A549 (cell line): Measurements from ENCODE around the gene DCBLD1.

Experiments used
- CHD2 ChIP-seq: fragments of 150-350 bp; IDR thresholded peaks from 2 replicates; pipeline ENCODE4 v1.6.1; 2014; ENCODE audit warnings: low read length; ENCODE audit not compliant: partially characterized antibody
- CTCF ChIP-seq: fragments of >200 bp; sonication (Bioruptor Twin); formaldehyde crosslinking; IDR thresholded peaks from 3 replicates; pipeline ENCODE4 v1.5.1; 2016
- EP300 ChIP-seq, 2 experiments: fragments of >200 bp; sonication (Bioruptor Twin); formaldehyde crosslinking; IDR thresholded peaks; 2 replicates in 1 of 2; 3 replicates in 1 of 2; pipeline ENCODE4 v1.6.1; 2016 to 2017
- HDAC2 ChIP-seq: fragments of 200-600 bp; sonication (generic); IDR thresholded peaks from 2 replicates; pipeline ENCODE4 v1.6.1; 2016
- KDM1A ChIP-seq: fragments of 200-600 bp; sonication (generic); IDR thresholded peaks from 2 replicates; pipeline ENCODE4 v1.6.1; 2016; ENCODE audit warnings: low read depth, mild to moderate bottlenecking
- MAZ ChIP-seq: fragments of 150-350 bp; IDR thresholded peaks from 2 replicates; pipeline ENCODE4 v1.6.1; 2014; ENCODE audit warnings: antibody characterized with exemption, low read depth, low read length, borderline replicate concordance
- POLR2A ChIP-seq: IDR thresholded peaks from 2 replicates; pipeline ENCODE4 v1.6.1; 2012; ENCODE audit warnings: mild to moderate bottlenecking, low read length
- RAD21 ChIP-seq, 2 experiments: fragments of >200 bp in 1 of 2; sonication (Bioruptor Twin) in 1 of 2; formaldehyde crosslinking in 1 of 2; IDR thresholded peaks in 1 of 2; conservative IDR thresholded peaks in 1 of 2; 2 replicates in 1 of 2; 3 replicates in 1 of 2; pipeline ENCODE4 v1.6.1; 2012 to 2018; ENCODE audit warnings: inconsistent platforms in 1 of 2
- RCOR1 ChIP-seq: fragments of 150-350 bp; IDR thresholded peaks from 2 replicates; pipeline ENCODE4 v1.6.1; 2014; ENCODE audit warnings: antibody characterized with exemption, low read length, low read depth
- TF ChIP-seq, protein P1 (sequence below): fragments of 150-350 bp; IDR thresholded peaks from 2 replicates; pipeline ENCODE4 v1.6.1; 2014; ENCODE audit warnings: low read depth, mild to moderate bottlenecking, low read length
- TF ChIP-seq, protein P2 (sequence below): IDR thresholded peaks from 2 replicates; pipeline ENCODE4 v1.6.1; 2012

DNA sequence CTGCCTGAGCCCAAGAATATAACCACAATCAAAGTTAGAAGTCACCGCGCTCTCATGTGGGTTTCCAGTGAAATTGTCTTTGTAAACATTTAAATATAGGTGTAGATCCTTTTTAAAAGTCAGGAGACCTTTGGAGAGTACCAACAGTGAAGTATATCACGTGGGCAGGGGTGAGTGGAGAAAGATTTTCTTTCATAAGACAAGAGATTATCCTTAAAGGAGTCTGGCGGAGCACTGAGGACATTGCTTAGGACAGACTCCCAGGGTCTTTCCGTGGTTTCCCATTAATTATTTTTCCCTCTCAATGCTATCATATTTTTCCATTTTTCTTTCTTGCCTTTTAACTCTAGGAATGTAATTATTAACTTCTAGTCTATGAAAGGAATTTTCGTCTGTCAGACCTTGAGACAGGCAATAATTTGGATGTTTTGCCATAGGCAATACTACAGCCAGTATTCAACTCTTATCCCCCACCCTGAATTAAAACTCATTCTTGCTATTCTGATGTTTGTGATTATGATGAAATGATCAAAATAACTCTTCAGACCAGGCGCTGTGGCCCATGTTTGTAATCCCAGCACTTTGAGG, 31.4 kb downstream of the DCBLD1 start:
- no peak for TF ChIP-seq CTCF
- no peak for TF ChIP-seq MAZ
- TF ChIP-seq CHD2, result no peak
- no peak for TF ChIP-seq HDAC2
- TF ChIP-seq, protein P1, sequence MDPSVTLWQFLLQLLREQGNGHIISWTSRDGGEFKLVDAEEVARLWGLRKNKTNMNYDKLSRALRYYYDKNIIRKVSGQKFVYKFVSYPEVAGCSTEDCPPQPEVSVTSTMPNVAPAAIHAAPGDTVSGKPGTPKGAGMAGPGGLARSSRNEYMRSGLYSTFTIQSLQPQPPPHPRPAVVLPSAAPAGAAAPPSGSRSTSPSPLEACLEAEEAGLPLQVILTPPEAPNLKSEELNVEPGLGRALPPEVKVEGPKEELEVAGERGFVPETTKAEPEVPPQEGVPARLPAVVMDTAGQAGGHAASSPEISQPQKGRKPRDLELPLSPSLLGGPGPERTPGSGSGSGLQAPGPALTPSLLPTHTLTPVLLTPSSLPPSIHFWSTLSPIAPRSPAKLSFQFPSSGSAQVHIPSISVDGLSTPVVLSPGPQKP, result no peak
- no peak for TF ChIP-seq RCOR1
- no peak for TF ChIP-seq POLR2A
- no peak for TF ChIP-seq KDM1A
- no peak for TF ChIP-seq RAD21 (conservative IDR thresholded peaks at IDR 0.05 in 1 of 2, IDR thresholded peaks at IDR 0.05 in 1 of 2)
- TF ChIP-seq, protein P2, sequence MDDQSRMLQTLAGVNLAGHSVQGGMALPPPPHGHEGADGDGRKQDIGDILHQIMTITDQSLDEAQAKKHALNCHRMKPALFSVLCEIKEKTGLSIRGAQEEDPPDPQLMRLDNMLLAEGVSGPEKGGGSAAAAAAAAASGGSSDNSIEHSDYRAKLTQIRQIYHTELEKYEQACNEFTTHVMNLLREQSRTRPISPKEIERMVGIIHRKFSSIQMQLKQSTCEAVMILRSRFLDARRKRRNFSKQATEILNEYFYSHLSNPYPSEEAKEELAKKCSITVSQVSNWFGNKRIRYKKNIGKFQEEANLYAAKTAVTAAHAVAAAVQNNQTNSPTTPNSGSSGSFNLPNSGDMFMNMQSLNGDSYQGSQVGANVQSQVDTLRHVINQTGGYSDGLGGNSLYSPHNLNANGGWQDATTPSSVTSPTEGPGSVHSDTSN, result no peak
- peak in 1 of 2 experiments; percentile 56; a peak in 1 of 5 replicates for TF ChIP-seq EP300 (IDR thresholded peaks at IDR 0.05)
